Measurements from ENCODE around the gene RBMS2.

Gene RBMS2

GRCh38 chr12:56537546-56537945 is 15.9 kb downstream of the RBMS2 start:
- H3K4me3 ChIP-seq (ENCODE audit: low read depth, low read length): no peak overlapping the region
- no peak for DNase-seq (ENCODE audit: low read depth)
- TF ChIP-seq CTCF (IDR thresholded peaks at IDR 0.05; ENCODE audit: insufficient read depth, low read depth, low read length, missing control alignments): no peak

DNA sequence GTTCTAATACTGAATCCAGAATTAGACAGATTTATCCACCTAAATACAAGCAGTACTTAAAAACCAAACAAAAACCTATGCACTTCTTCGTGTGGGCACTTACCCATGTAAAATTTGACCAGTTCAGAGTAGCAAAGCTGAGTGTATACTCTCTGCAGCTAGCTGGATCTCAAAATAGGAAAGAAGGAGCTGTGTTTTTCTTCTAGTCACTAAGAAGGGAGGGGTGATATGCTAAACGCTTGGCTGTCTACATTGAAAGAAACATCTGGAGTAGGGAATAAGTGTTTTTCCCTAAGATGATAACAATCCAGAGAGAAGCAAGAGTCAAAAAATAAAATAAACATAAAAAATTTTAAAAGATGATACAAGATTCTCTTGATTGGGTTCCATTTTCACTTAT is 20.0 kb downstream of the RBMS2 start:
- no peak overlapping the region for H3K4me3 ChIP-seq (ENCODE audit: low read depth, low read length)
- DNase-seq (ENCODE audit: low read depth): no peak
- no peak for TF ChIP-seq CTCF (IDR thresholded peaks at IDR 0.05; ENCODE audit: insufficient read depth, low read depth, low read length, missing control alignments)

GRCh38 chr12:56542164-56542563 is 20.5 kb downstream of the RBMS2 start:
- no peak overlapping the region for H3K4me3 ChIP-seq (ENCODE audit: low read depth, low read length)
- no peak for DNase-seq (ENCODE audit: low read depth)
- TF ChIP-seq CTCF (IDR thresholded peaks at IDR 0.05; ENCODE audit: insufficient read depth, low read depth, low read length, missing control alignments): no peak

- no peak for DNase-seq (ENCODE audit: low read depth)
- H3K4me3 ChIP-seq (ENCODE audit: low read depth, low read length): no peak overlapping the region
- TF ChIP-seq CTCF (IDR thresholded peaks at IDR 0.05; ENCODE audit: insufficient read depth, low read depth, low read length, missing control alignments): no peak
Measured at GRCh38 chr12:56545023-56545604, 23.5 kb downstream of the RBMS2 start.

- no peak for DNase-seq (ENCODE audit: low read depth)
- no peak overlapping the region for H3K4me3 ChIP-seq (ENCODE audit: low read depth, low read length)
- no peak for TF ChIP-seq CTCF (IDR thresholded peaks at IDR 0.05; ENCODE audit: insufficient read depth, low read depth, low read length, missing control alignments)
Measured at GRCh38 chr12:56546680-56547079, 25.1 kb downstream of the RBMS2 start.

- no peak overlapping the region for H3K4me3 ChIP-seq (ENCODE audit: low read depth, low read length)
- DNase-seq (ENCODE audit: low read depth): peak; percentile 36
- TF ChIP-seq CTCF (IDR thresholded peaks at IDR 0.05; ENCODE audit: insufficient read depth, low read depth, low read length, missing control alignments): no peak
Measured at GRCh38 chr12:56551070-56551469, 29.4 kb downstream of the RBMS2 start.

GRCh38 chr12:56565510-56566101 is 44.0 kb downstream of the RBMS2 start:
- no peak overlapping the region for H3K4me3 ChIP-seq (ENCODE audit: low read depth, low read length)
- peak; percentile 54 for DNase-seq (ENCODE audit: low read depth)
- no peak for TF ChIP-seq CTCF (IDR thresholded peaks at IDR 0.05; ENCODE audit: insufficient read depth, low read depth, low read length, missing control alignments)

All from GM12865 (cell line).